H9 (cell line): ENCODE results near the gene ME3. TPM values are rescaled to one million over a fixed set of nuclear protein-coding genes. Genes with fewer than 3 reads are reported as not detected.

ENCODE experiments used
- DNase-seq: peaks from one replicate; pipeline ENCODE4 v3.0.0-alpha.2; 2017
- H2AFZ ChIP-seq: one replicate; pipeline ENCODE4 v1.6.1; 2013; ENCODE audit warnings: mild to moderate bottlenecking, low read length, control low read depth, moderate library complexity
- H2AK5ac ChIP-seq: 2 replicates; pipeline ENCODE4 v1.6.1; 2013; ENCODE audit warnings: low read length, control low read depth, mixed read lengths; ENCODE audit not compliant: insufficient read length
- H2BK120ac ChIP-seq: one replicate; pipeline ENCODE4 v1.6.1; 2013; ENCODE audit warnings: low read depth, mild to moderate bottlenecking, low read length, control low read depth, inconsistent platforms; ENCODE audit not compliant: poor library complexity, severe bottlenecking
- H2BK12ac ChIP-seq: 2 replicates; pipeline ENCODE4 v1.6.1; 2013; ENCODE audit warnings: low read length, control low read depth, mixed read lengths, low read depth; ENCODE audit not compliant: insufficient read length
- H2BK15ac ChIP-seq: 2 replicates; pipeline ENCODE4 v1.6.1; 2013; ENCODE audit warnings: low read depth, low read length, control low read depth
- H2BK20ac ChIP-seq: one replicate; pipeline ENCODE4 v1.6.1; 2013; ENCODE audit warnings: low read depth, mild to moderate bottlenecking, low read length, control low read depth, inconsistent platforms; ENCODE audit not compliant: poor library complexity, severe bottlenecking
- H2BK5ac ChIP-seq: 2 replicates; pipeline ENCODE4 v1.6.1; 2013; ENCODE audit warnings: low read length, control low read depth, mixed read lengths; ENCODE audit not compliant: insufficient read length
- H3K14ac ChIP-seq: 2 replicates; pipeline ENCODE4 v1.6.1; 2013; ENCODE audit warnings: low read length, control low read depth; ENCODE audit not compliant: insufficient read depth
- H3K18ac ChIP-seq: 2 replicates; pipeline ENCODE4 v1.6.1; 2013; ENCODE audit warnings: low read depth, mild to moderate bottlenecking, mixed read lengths, low read length, control low read depth; ENCODE audit not compliant: insufficient read length
- H3K23ac ChIP-seq: 2 replicates; pipeline ENCODE4 v1.6.1; 2013; ENCODE audit warnings: low read length, control low read depth, mixed read lengths, low read depth; ENCODE audit not compliant: insufficient read length
- H3K23me2 ChIP-seq: 2 replicates; pipeline ENCODE4 v1.6.1; 2013; ENCODE audit warnings: low read depth, mild to moderate bottlenecking, mixed read lengths, low read length, control low read depth; ENCODE audit not compliant: insufficient read length, poor library complexity, severe bottlenecking
- H3K27ac ChIP-seq: 2 replicates; pipeline ENCODE4 v1.5.1; 2013; ENCODE audit warnings: low read length, control low read depth, mixed read lengths, low read depth; ENCODE audit not compliant: insufficient read length
- H3K27me3 ChIP-seq: 2 replicates; pipeline ENCODE4 v1.6.1; 2013; ENCODE audit warnings: low read length, control low read depth, inconsistent platforms; ENCODE audit not compliant: insufficient read depth
- H3K4ac ChIP-seq: 2 replicates; pipeline ENCODE4 v1.6.1; 2013; ENCODE audit warnings: low read depth, mild to moderate bottlenecking, control low read depth, inconsistent platforms, low read length, moderate library complexity
- H3K4me1 ChIP-seq: 2 replicates; pipeline ENCODE4 v1.6.1; 2013; ENCODE audit warnings: low read length, control low read depth, inconsistent platforms; ENCODE audit not compliant: insufficient read depth
- H3K4me2 ChIP-seq: 2 replicates; pipeline ENCODE4 v1.6.1; 2013; ENCODE audit warnings: low read length, control low read depth, mixed read lengths; ENCODE audit not compliant: insufficient read length, insufficient read depth
- H3K56ac ChIP-seq: 2 replicates; pipeline ENCODE4 v1.6.1; 2013; ENCODE audit warnings: low read depth, mild to moderate bottlenecking, mixed read lengths, low read length, control low read depth; ENCODE audit not compliant: insufficient read length
- H3K79me1 ChIP-seq: 2 replicates; pipeline ENCODE4 v1.6.1; 2013; ENCODE audit warnings: low read depth, mild to moderate bottlenecking, moderate library complexity, low read length, control low read depth, inconsistent platforms; ENCODE audit not compliant: insufficient read depth, poor library complexity, severe bottlenecking
- H3K79me2 ChIP-seq: 2 replicates; pipeline ENCODE4 v1.6.1; 2013; ENCODE audit warnings: low read length, control low read depth, inconsistent platforms; ENCODE audit not compliant: insufficient read depth
- H3K9ac ChIP-seq: 2 replicates; pipeline ENCODE4 v1.6.1; 2013; ENCODE audit warnings: low read length, control low read depth, mixed read lengths; ENCODE audit not compliant: insufficient read length; ENCODE audit errors: extremely low read depth
- H3K9me3 ChIP-seq: one replicate; pipeline ENCODE4 v1.6.1; 2013; ENCODE audit warnings: low read depth, low read length, inconsistent platforms; ENCODE audit not compliant: control insufficient read depth
- H3T11ph ChIP-seq: one replicate; pipeline ENCODE4 v1.6.1; 2013; ENCODE audit warnings: mild to moderate bottlenecking, low read length, control low read depth, inconsistent platforms
- H4K20me1 ChIP-seq: one replicate; pipeline ENCODE4 v1.6.1; 2013; ENCODE audit not compliant: control insufficient read depth, insufficient read length, insufficient read depth
- H4K5ac ChIP-seq: 2 replicates; pipeline ENCODE4 v1.6.1; 2013; ENCODE audit warnings: low read depth, mild to moderate bottlenecking, mixed read lengths, low read length, control low read depth; ENCODE audit not compliant: insufficient read length
- H4K8ac ChIP-seq: replicated peaks from 2 replicates; pipeline ENCODE4 v1.6.1; 2013; ENCODE audit warnings: low read length, control low read depth, mixed read lengths, low read depth; ENCODE audit not compliant: insufficient read length
- H4K91ac ChIP-seq: 2 replicates; pipeline ENCODE4 v1.6.1; 2013; ENCODE audit warnings: low read depth, mild to moderate bottlenecking, moderate library complexity, mixed read lengths, low read length, control low read depth; ENCODE audit not compliant: insufficient read length
- H3K27ac Mint-ChIP-seq, 3 experiments: 2 replicates in 2 of 3; 3 replicates in 1 of 3; pipeline ENCODE4 v1.8.0; 2020 to 2021; ENCODE audit warnings: mixed read lengths in 3 of 3, mild to moderate bottlenecking in 1 of 3, moderate library complexity in 1 of 3
- H3K27me3 Mint-ChIP-seq: 2 replicates; pipeline ENCODE4 v1.8.0; 2021; ENCODE audit warnings: low read depth, mild to moderate bottlenecking, moderate library complexity, mixed read lengths
- H3K36me3 Mint-ChIP-seq, 3 experiments: 2 replicates in 2 of 3; 3 replicates in 1 of 3; pipeline ENCODE4 v1.8.0; 2020 to 2021; ENCODE audit warnings: low read depth in 3 of 3, mixed read lengths in 3 of 3; ENCODE audit not compliant: insufficient read depth in 1 of 3
- H3K4me1 Mint-ChIP-seq, 2 experiments: 2 replicates each; pipeline ENCODE4 v1.8.0; 2020; ENCODE audit warnings: mixed read lengths in 2 of 2
- H3K4me3 Mint-ChIP-seq, 2 experiments: 2 replicates in 1 of 2; 3 replicates in 1 of 2; pipeline ENCODE4 v1.8.0; 2020 to 2021; ENCODE audit warnings: mild to moderate bottlenecking in 2 of 2, mixed read lengths in 2 of 2, moderate library complexity in 1 of 2
- H3K9me3 Mint-ChIP-seq, 2 experiments: 2 replicates in 1 of 2; 3 replicates in 1 of 2; pipeline ENCODE4 v1.8.0; 2020; ENCODE audit warnings: mild to moderate bottlenecking in 2 of 2, mixed read lengths in 2 of 2, moderate library complexity in 1 of 2
- WGBS: extraction: QIAGEN DNeasy Blood & Tissue Kit; methylation state at CpG from one replicate; pipeline ENCODE4 v1.1.7; 2013; ENCODE audit warnings: missing lambda C conversion rate, low lambda C conversion rate, mixed read lengths; ENCODE audit not compliant: insufficient read length; ENCODE audit errors: extremely low coverage; 5-methylcytosine and 5-hydroxymethylcytosine counted together
- total RNA-seq: library from RNA; stranded (reverse); gene quantifications from 2 replicates; pipeline ENCODE4 v1.2.1, GENCODE V29; 2021
- TF ChIP-seq, protein P1 (sequence below): fragments of 200-600 bp; sonication (generic); conservative IDR thresholded peaks from 3 replicates; pipeline ENCODE4 v1.8.0; 2021; ENCODE audit warnings: antibody characterized with exemption, mild to moderate bottlenecking

ME3 gene
- total RNA-seq, 1 experiment from 2014 or later: 2.8 TPM

GRCh38 chr11:86559311-86559945, 113.0 kb downstream of the ME3 start:
- Histone ChIP-seq H3T11ph (no peak overlapping the region), H3K27me3 (no peaks in the 10 kb centered on the region), H2BK15ac (no peak overlapping the region), H3K4ac (no peak overlapping the region), H3K18ac (no peak overlapping the region), H4K91ac (no peak overlapping the region), H4K8ac (no peak overlapping the region), H3K79me1 (no peaks in the 10 kb centered on the region), H3K79me2 (no peaks in the 10 kb centered on the region), H3K4me1 (no peaks in the 10 kb centered on the region), H3K27ac (no peak overlapping the region), H2BK5ac (no peak overlapping the region), H4K5ac (no peak overlapping the region), H4K20me1 (no peaks in the 10 kb centered on the region), H3K9me3 (no peaks in the 10 kb centered on the region), H3K23ac (no peak overlapping the region), H3K56ac (no peak overlapping the region), H3K14ac (no peak overlapping the region), H2BK120ac (no peak overlapping the region), H2AFZ (no peak overlapping the region), H2AK5ac (no peak overlapping the region), H3K4me2 (no peak overlapping the region), H2BK20ac (no peak overlapping the region), H2BK12ac (no peak overlapping the region), H3K9ac (no peak overlapping the region), H3K23me2 (no peaks in the 10 kb centered on the region)
- no CpG with 5 or more reads among the region's 7 CpGs for WGBS
- H3K9me3 Mint-ChIP-seq: peaks cover 0 to 8% of the 10 kb centered on the region in 2 experiments; a peak in 3 of 5 replicates
- H3K4me1 Mint-ChIP-seq: peaks cover 6 to 8% of the 10 kb centered on the region in 2 experiments
- H3K27me3 Mint-ChIP-seq: no peaks in the 10 kb centered on the region; the same call in none of the 2 replicates
- TF ChIP-seq, protein P1, sequence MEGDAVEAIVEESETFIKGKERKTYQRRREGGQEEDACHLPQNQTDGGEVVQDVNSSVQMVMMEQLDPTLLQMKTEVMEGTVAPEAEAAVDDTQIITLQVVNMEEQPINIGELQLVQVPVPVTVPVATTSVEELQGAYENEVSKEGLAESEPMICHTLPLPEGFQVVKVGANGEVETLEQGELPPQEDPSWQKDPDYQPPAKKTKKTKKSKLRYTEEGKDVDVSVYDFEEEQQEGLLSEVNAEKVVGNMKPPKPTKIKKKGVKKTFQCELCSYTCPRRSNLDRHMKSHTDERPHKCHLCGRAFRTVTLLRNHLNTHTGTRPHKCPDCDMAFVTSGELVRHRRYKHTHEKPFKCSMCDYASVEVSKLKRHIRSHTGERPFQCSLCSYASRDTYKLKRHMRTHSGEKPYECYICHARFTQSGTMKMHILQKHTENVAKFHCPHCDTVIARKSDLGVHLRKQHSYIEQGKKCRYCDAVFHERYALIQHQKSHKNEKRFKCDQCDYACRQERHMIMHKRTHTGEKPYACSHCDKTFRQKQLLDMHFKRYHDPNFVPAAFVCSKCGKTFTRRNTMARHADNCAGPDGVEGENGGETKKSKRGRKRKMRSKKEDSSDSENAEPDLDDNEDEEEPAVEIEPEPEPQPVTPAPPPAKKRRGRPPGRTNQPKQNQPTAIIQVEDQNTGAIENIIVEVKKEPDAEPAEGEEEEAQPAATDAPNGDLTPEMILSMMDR: no peak
- no peak overlapping the region for H3K4me3 Mint-ChIP-seq
- peak overlapping the region; percentile 23 to 39 (median 28); a peak in 4 of 7 replicates for H3K27ac Mint-ChIP-seq
- no peak for DNase-seq
- H3K36me3 Mint-ChIP-seq: no peaks in the 10 kb centered on the region; a peak in 1 of 7 replicates
